IPS DF 4.7 (cell line): Measurements from ENCODE around the gene ERBB4.
A peak's percentile ranks its signal among the peaks of the same experiment; 100 is the strongest.

Experiments used
- DNase-seq: peaks from one replicate; pipeline ENCODE4 v3.0.0-alpha.2; 2013; ENCODE audit warnings: low spot score; ENCODE audit errors: extremely low read depth

The ERBB4 gene

GRCh38 chr2:211487733-211488132 is 1050.9 kb downstream of the ERBB4 start:
- no peak for DNase-seq

- DNase-seq: no peak
Observed at GRCh38 chr2:211479536-211480150, 1059.0 kb downstream of the ERBB4 start.

- DNase-seq: no peak
Observed at GRCh38 chr2:211477537-211478275, 1060.9 kb downstream of the ERBB4 start.

GRCh38 chr2:211473116-211473515 is 1065.5 kb downstream of the ERBB4 start:
- no peak for DNase-seq

GRCh38 chr2:211469664-211470059 is 1068.9 kb downstream of the ERBB4 start:
- DNase-seq: no peak

GRCh38 chr2:211468877-211469663 is 1069.5 kb downstream of the ERBB4 start:
- DNase-seq: no peak

- no peak for DNase-seq
Observed at GRCh38 chr2:211468217-211468616, 1070.4 kb downstream of the ERBB4 start.

- DNase-seq: no peak
Observed at GRCh38 chr2:211463397-211463796, 1075.2 kb downstream of the ERBB4 start.

- no peak for DNase-seq
Observed at GRCh38 chr2:211458974-211459373, 1079.6 kb downstream of the ERBB4 start.

- no peak for DNase-seq
Observed at GRCh38 chr2:211457325-211457724, 1081.3 kb downstream of the ERBB4 start.

GRCh38 chr2:211455216-211455841 is 1083.3 kb downstream of the ERBB4 start:
- peak; percentile 11 for DNase-seq

- no peak for DNase-seq
Observed at GRCh38 chr2:211454679-211455078, 1083.9 kb downstream of the ERBB4 start.

GRCh38 chr2:211453311-211453887 is 1085.2 kb downstream of the ERBB4 start:
- no peak for DNase-seq

- DNase-seq: no peak
Observed at GRCh38 chr2:211451642-211452041, 1087.0 kb downstream of the ERBB4 start.

GRCh38 chr2:211449819-211450218 is 1088.8 kb downstream of the ERBB4 start:
- no peak for DNase-seq

GRCh38 chr2:211447548-211447947 is 1091.1 kb downstream of the ERBB4 start:
- no peak for DNase-seq

GRCh38 chr2:211440107-211440506 is 1098.5 kb downstream of the ERBB4 start:
- no peak for DNase-seq

GRCh38 chr2:211439011-211439410 is 1099.6 kb downstream of the ERBB4 start:
- DNase-seq: no peak

- no peak for DNase-seq
Observed at GRCh38 chr2:211437396-211437795, 1101.2 kb downstream of the ERBB4 start.

- DNase-seq: no peak
Observed at GRCh38 chr2:211436182-211436581, 1102.4 kb downstream of the ERBB4 start.

- DNase-seq: no peak
Observed at GRCh38 chr2:211435331-211435730, 1103.3 kb downstream of the ERBB4 start.
